ENCODE data around the gene USP27X.

USP27X gene

DNA sequence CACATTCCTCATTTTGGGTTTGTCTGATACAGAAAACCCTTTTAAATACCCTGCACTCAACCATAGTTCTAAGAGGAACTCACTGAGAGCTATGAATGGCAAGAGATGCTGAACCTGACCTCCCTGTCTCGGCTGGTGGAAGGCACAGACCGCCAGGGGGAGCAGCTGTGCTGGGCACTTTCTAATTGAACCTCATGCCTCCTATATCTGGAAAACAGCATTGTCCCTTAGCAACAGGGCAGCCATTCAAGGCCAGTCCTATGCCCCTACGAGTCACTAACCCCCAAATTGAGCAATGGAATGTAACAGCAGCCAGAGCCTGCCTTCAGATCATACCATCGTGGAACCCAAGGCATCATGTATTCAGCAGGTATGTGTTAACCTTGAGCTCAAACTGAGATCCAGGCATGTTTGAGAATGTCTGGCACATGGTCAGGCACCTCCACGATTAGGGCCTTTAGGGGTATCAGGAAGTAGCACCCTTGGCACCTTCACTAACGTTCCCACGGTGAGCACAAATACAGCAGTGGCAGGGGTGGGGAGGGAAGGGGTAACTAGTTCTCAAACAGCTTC is 5.1 kb downstream of the USP27X start:
- DNase-seq, result peak; percentile 68 to 84 (median 74)

DNA sequence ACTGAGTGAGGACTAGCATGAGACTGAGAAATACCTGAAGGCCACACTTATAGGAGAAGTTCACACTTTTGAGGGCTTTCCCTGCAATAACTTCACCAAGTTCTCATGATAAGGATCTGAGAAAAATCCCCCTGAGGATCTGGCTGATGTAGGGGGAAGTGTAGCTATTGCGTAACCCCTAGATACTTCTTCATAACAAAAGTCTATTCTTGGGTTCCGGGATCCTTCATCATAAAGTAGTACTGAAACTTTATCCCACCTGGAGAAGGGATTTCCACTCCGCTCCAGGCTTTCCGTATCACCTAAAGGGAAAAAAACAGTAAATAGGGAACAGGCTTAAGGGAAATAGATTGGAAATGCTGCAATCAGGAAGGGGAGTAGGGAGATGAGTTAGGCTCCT is 13.3 kb downstream of the USP27X start:
- DNase-seq, result peak in 3 of 4 experiments; percentile 10 to 59 (median 49)

DNA sequence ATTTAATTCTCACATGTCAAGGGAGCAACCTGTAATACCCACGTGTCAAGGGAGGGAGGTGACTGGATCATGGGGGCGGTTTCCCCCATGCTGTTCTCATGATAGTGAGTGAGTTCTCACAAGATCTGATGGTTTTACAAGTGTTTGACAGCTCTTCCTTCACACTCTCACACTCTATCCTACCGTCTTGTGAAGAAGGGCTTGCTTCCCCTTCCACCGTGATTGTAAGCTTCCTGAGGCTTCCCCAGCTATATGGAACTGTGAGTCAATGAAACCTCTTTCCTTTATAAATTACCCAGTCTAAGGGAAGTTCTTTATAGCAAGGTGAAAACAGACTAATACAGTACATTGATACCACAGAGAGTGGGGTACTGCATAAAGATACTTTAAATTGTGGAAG is 17.7 kb downstream of the USP27X start:
- no peak for DNase-seq

DNA sequence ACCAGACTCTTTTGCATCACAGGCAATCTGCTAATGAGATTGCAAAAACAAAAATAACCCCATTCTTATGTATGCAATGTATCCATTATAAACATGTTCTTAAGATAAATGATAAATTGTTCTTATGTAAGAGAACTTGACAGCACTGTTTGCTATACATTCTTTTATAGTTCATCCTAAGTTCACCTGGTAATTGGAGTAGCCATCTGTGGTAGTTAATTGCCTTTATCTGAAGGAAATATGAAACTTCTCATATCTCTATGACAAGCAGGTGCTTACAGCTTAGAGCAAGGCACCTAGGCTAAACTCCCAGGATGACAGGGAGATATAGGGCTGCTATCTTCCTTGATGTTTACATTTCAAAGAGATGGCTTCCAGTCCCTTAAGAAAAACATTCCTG is 21.8 kb downstream of the USP27X start:
- no peak for DNase-seq

DNA sequence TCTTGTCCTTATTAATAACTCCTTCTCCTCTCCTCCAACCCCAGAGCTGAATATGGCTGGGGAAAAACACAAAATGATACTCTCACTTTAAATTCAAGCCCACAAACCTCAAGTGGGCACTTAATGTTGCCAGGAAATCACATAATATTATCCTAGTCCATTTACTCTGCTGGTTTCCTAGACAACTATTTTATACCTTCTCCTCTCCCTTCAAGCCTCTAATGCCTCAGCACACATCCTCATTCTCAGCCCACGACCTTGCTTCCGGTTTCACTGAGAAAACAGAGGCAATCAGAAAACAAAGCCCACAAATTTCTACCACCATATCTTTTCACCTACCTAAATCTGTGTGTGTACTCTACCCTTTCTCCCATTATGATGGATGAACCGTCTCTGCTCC is 31.1 kb downstream of the USP27X start:
- DNase-seq, result peak in 3 of 4 experiments; percentile 24 to 43 (median 39)

DNA sequence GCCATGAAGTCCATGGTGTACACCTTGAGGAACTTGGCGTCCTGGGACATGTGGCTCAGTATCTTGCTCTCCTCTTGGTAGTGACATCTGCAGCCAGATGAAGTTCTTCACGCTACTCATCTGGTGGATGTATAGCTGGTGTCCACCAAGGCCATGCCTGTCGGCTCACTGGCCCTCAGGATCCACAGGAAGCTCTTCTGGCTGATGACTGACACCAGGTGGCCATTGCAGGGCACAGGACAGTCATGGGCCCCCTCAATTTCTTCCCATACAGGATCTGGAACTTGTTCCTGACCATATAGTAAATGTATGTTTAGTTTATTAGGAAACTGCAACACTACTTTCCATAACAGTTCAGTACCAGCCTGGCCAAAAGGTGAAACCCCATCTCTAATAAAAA is 32.8 kb downstream of the USP27X start:
- no peak for DNase-seq

DNA sequence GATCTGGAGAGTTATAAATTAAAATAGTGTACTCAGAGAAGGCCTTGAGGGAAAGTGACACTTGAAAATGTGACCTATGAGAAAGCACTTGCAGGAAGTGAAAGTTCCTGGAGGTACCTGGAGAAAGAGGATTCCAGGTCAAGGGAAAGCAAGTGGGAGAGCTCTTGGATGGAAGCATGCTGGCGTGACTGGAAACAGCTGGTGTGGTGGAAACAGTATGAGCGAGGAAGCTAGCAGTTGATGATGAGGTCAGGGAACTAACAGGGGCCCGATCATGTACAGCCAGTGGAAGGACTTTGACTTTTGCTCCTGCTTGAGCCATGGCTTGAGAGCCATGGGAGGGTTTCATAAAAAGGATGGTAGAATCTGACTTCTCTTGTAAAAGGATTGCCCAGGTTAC is 33.6 kb downstream of the USP27X start:
- no peak for DNase-seq

DNA sequence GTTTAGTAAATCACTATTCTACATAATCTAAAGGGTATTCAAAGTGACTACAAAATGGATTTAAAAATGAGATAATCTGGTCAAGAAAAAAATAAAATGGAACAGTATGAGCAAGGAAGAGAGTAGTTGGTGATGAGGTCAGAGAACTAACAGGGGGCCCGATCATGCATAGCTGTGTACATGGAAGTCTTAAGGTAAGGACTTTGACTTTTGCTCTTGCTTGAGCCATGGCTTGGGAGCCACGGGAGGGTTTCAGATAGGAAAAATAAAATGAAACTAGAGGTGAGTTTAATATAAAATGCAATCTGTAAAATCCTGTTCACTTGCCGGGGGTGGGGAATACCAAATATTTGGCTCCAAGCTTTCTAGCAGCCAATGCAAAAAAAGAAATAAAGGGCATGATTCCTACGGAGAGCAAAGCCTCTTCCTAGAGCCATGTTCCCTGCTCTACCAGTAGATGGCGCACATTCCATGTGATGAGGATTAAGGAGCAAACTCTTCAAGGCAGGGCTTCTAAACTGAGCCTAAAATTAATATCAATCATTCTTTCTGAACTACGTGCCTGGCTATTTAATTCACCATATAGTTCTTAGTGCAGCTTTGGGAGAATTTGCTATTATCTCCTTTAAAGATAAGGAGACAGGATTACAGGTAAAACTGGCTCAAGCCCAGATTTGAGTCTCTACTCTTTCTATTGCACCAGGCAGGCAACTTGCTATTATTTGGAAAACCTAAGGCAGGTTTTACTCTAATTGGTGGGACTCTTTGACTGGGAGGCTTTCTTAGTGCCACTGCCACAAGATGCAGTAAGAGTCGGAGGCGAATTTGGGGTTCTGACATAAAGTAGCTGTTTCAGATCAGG is 36.3 kb downstream of the USP27X start:
- peak; percentile 38 to 78 (median 60) for DNase-seq

DNA sequence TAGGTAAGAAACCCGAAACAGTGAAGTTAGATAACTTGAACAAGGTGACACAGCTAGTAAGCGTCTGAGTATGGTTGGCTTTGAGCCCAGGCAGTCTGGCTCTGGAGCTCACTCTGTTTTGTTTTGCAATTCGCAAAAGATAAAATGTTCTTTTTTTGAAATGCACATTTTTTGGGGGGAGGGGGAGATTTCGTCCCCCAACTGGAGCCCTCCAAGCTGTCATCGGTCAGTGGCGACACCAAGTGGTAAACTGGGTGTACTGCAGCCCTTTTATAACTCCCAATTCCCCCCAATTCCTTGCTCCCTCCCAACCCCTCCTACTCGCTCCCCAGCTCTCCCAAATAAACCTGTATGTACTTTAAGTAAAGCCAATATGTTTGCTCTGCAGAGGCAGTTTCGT is 40.3 kb downstream of the USP27X start:
- DNase-seq, result peak; percentile 11 to 45 (median 28)

DNA sequence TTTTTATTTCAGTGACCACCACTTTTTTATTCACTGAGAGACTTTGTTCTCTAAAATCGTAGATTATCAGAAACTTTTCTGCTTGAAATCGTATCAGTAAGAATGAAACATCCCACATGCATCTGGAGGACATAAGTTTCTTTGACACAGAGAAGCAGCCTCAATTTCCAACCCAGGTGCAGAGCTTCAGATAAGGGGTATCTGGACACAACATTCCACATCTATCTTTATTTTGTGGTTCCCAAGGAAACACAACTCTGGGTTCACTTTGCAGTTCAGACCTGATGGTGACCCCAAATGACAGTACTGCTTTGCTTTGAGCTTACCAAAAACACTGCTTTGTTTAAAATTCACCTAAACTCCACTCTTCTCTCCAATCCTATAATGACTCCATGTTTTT is 41.8 kb downstream of the USP27X start:
- DNase-seq, result no peak

DNA sequence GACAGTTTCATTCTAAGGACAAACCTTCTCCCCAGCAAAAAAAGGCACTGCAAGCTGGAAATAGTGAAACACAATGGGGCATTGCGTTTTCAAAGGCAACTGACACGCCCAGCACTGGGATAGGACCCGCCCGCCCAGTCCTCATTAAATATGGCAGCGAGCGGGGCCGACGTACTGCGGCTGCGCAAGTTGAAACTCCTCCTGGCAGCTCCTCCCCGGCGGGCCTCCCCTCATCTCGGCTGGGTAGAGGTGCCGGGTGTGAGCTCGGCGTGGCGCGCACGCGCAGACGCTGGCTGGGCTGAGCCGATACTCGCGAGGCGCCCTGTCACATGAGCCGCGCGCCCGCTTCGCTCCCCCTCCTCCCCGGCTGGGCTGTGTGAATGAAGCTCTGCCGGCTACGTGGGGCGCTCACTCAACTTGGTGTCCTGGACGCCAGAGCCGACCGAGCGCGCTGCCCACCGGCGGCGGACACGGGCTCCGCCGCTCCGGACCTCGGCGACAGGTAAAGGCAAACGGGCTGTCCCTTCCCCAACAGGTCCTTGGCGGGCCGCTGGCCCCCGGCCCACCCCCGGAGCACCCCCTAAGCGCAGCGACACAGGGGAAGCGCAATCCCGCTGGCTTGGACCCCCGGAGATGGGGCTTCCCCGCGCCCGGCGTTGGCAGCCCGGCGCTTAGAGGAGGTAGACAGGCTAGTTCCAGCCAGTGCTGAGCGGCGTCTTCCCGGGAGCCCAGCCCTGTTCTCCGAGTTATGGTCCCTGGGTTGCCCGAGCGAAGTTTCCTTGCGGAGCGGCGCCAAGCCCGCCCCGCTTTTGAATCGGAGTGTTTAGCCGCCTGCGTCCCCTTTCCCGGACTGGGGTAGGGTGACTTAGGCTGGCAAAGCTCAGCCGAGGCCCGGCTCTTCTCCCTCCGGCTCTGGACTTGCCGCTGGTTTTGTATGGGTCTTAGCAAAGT is 43.3 kb downstream of the USP27X start, which contains the start of gene CLCN5:
CLCN5 (plus strand) TSS at position 306 of the 951 bp plus-strand sequence. CDS start 2,703 bp downstream, outside the sequence.
- DNase-seq, result peak; percentile 96 to 97 (median 96)

DNA sequence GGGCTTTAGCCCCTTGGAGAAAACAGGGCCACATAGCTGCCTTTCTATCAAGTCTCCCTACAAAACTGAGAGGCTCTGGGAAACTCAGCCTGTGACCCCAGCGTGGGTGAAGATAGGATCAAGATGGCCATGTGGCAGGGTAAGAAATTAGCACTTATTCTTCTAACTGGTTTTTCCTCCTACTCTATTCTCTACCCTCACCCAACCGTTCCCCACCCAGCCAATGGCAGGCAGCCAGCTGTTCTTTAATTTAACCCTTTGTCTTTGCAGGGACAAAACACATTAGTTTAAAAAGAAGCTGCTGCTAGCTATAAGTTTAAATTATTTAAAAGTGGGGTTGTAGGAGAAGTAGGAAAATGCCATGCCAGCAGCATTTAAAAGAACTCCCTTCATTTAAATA is 45.9 kb downstream of the USP27X start:
- no peak for DNase-seq

DNA sequence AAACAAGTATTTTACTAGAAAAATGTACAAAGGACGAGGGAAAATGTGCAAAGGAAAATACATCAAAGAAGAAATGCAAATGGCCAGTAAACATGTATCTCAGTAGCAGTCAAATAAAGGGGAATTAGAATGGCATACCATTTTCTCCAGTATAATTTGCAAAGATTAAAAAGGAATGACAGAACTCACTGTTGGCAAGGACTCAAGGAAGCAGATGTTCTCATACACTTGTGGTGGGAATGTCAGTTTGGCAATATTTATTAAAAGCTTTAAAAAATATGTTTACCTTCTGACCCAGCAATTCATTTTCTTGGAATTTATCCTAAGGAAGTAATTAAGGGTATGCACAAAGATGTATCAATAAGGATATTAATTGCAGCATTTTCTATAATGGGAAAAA is 50.8 kb downstream of the USP27X start:
- no peak for DNase-seq

Measured in suppressor macrophage (primary cell).